K562 (cell line): ENCODE measurements around the gene TAF1D. TPM values are rescaled to one million over a fixed set of nuclear protein-coding genes. Genes with fewer than 3 reads are reported as not detected.

Source experiments
- CBFA2T2 ChIP-seq: fragments of 450-650 bp; conservative IDR thresholded peaks from 2 replicates; pipeline ENCODE4 v1.6.1; 2017; ENCODE audit warnings: mild to moderate bottlenecking
- CBFA2T3 ChIP-seq: fragments of 450-650 bp; IDR thresholded peaks from 2 replicates; pipeline ENCODE4 v1.6.1; 2017
- ETS2 ChIP-seq: IDR thresholded peaks from 2 replicates; pipeline ENCODE4 v1.6.1; 2016; ENCODE audit warnings: borderline replicate concordance, missing genetic modification characterization, mild to moderate bottlenecking, moderate library complexity, missing compliant biosample characterization; ENCODE audit not compliant: poor library complexity, severe bottlenecking
- GATA2 ChIP-seq: sonication (generic); formaldehyde crosslinking; IDR thresholded peaks from 2 replicates; pipeline ENCODE4 v1.4.0; 2020; ENCODE audit warnings: mild to moderate bottlenecking, missing genetic modification reagents
- MBD1 ChIP-seq: fragments of 250-450 bp; sonication (Bioruptor Pico); IDR thresholded peaks from 2 replicates; pipeline ENCODE4 v1.8.0; 2022; ENCODE audit warnings: inconsistent platforms
- MYBL2 ChIP-seq, 2 experiments: fragments of 450-650 bp in 1 of 2; sonication (generic) in 1 of 2; formaldehyde crosslinking in 1 of 2; IDR thresholded peaks; 2 replicates each; pipeline versions ENCODE4 v1.6.1 to v1.8.1; 2017 to 2022; ENCODE audit warnings: borderline replicate concordance in 1 of 2, inconsistent platforms in 1 of 2, low read depth in 1 of 2, mild to moderate bottlenecking in 1 of 2, missing genetic modification reagents in 1 of 2, moderate library complexity in 1 of 2
- NCOA4 ChIP-seq: fragments of 450-650 bp; IDR thresholded peaks from 2 replicates; pipeline ENCODE4 v1.6.1; 2018; ENCODE audit warnings: mild to moderate bottlenecking; ENCODE audit not compliant: partially characterized antibody
- NCOR1 ChIP-seq: fragments of 450-650 bp; IDR thresholded peaks from 2 replicates; pipeline ENCODE4 v1.6.1; 2016; ENCODE audit warnings: mild to moderate bottlenecking, moderate library complexity
- POLR3G ChIP-seq: IDR thresholded peaks from 2 replicates; pipeline ENCODE4 v1.6.1; 2011; ENCODE audit not compliant: insufficient read length, insufficient replicate concordance; ENCODE audit errors: extremely low read depth
- RCOR1 ChIP-seq, 2 experiments: IDR thresholded peaks; 2 replicates each; pipeline ENCODE4 v1.6.1; 2012; ENCODE audit warnings: low read depth in 2 of 2, low read length in 2 of 2, borderline replicate concordance in 1 of 2, improper control_type of control experiment in 1 of 2
- SRSF1 ChIP-seq: fragments of 200-400 bp; formaldehyde crosslinking; IDR thresholded peaks from 2 replicates; pipeline ENCODE4 v1.6.1; 2017; ENCODE audit warnings: mild to moderate bottlenecking, low read depth, low read length, moderate library complexity
- ZNF124 ChIP-seq: sonication (generic); formaldehyde crosslinking; IDR thresholded peaks from 2 replicates; pipeline ENCODE4 v1.8.1; 2022; ENCODE audit warnings: missing genetic modification reagents
- ZNF23 ChIP-seq: fragments of 250-450 bp; sonication (Bioruptor Pico); IDR thresholded peaks from 2 replicates; pipeline ENCODE4 v1.4.0; 2020; ENCODE audit warnings: mild to moderate bottlenecking
- ZNF263 ChIP-seq: sonication (generic); formaldehyde crosslinking; IDR thresholded peaks from 2 replicates; pipeline ENCODE4 v1.8.0; 2022; ENCODE audit warnings: mild to moderate bottlenecking, missing genetic modification reagents, borderline replicate concordance
- ZNF318 ChIP-seq, 2 experiments: fragments of 450-650 bp; IDR thresholded peaks; 2 replicates each; pipeline ENCODE4 v1.6.1; 2016; ENCODE audit warnings: mild to moderate bottlenecking in 2 of 2, borderline replicate concordance in 1 of 2, low read depth in 1 of 2, moderate library complexity in 1 of 2
- polyA plus RNA-seq, 8 experiments: library from polyadenylated mRNA; depleted of rRNA in 4 of 8; stranded (reverse) in 5 of 8; unstranded in 3 of 8; fragments of >200 nt; fragmentation: Nextera tagmentation in 2 of 8; fragmentation: Illumina TruSeq in 1 of 8; extraction: Ambion mirVana in 2 of 8; extraction: Trizol in 1 of 8; gene quantifications; 2 replicates each; pipeline versions ENCODE4 v1.2.1 to v1.2.3, GENCODE V29; 2011 to 2014; ENCODE audit warnings: inconsistent platforms in 1 of 8, missing spikeins in 1 of 8
- total RNA-seq, 7 experiments: library from RNA; depleted of rRNA in 6 of 7; stranded (reverse); fragments of >200 nt in 6 of 7; fragmentation: Illumina TruSeq in 2 of 7; extraction: Trizol in 2 of 7; gene quantifications; 2 replicates each; pipeline versions ENCODE4 v1.2.1 to v1.2.3, GENCODE V29; 2011 to 2021; ENCODE audit warnings: low replicate concordance in 1 of 7
- TF ChIP-seq, protein P1 (sequence below), 2 experiments: fragments of 250-450 bp in 1 of 2; fragments of 450-650 bp in 1 of 2; sonication (Bioruptor Pico) in 1 of 2; IDR thresholded peaks; 2 replicates each; pipeline versions ENCODE4 v1.6.1 to v1.8.0; 2016 to 2021; ENCODE audit warnings: mild to moderate bottlenecking in 2 of 2, moderate library complexity in 2 of 2, missing compliant biosample characterization in 1 of 2, missing genetic modification characterization in 1 of 2

Gene TAF1D
- total and polyA plus RNA-seq, 9 of the 15 experiments (the other 6 are each of a cell fraction or from before 2014, with no cell fraction given) = 122 to 347 (median 250) TPM

DNA sequence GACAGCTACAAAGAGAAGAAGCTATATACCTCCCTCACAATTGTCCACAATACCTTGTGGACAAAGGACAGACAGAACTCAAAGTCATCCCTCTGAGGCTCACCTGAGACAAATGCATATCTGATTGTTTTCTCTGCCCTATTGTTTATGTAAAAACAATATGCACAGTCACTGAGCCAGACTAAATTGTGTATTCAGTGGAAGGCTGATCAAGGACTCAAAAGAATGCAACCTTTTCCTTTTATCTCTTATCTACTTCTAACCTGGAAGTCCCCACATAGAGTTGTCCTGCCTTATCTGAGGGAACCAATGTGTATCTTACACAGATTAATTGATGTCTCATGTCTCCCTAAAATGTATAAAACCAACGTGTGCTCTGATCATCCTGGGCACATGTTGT lies 28.9 kb upstream of the TAF1D start (continued):
- peak; percentile 7; the same call in 1 of the 2 replicates for TF ChIP-seq NCOR1
- TF ChIP-seq NCOA4 = no peak
- TF ChIP-seq CBFA2T2 = peak; percentile 32; the same call in 1 of the 2 replicates
- TF ChIP-seq RCOR1 (IDR thresholded peaks at IDR 0.05; ENCODE audit: borderline replicate concordance in 1 of 2, low read depth in 2 of 2, low read length in 2 of 2) = 0 out of 4 replicates have a peak, but pooled peaks of 1 of the 2 experiments have one; percentile 49
- TF ChIP-seq ETS2 (tag) = no peak
- TF ChIP-seq GATA2 = no peak
- peak; percentile 56 for TF ChIP-seq CBFA2T3
- TF ChIP-seq SRSF1 = no peak
- TF ChIP-seq MBD1 (CRISPR knock-in tag) = no peak
- TF ChIP-seq ZNF263 (CRISPR knock-in tag) = no peak
- no peak for TF ChIP-seq ZNF124 (CRISPR knock-in tag)
- TF ChIP-seq, protein P1, sequence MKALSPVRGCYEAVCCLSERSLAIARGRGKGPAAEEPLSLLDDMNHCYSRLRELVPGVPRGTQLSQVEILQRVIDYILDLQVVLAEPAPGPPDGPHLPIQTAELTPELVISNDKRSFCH (CRISPR knock-in tag; IDR thresholded peaks at IDR 0.05) = no peak
- TF ChIP-seq, protein P1 (tag; IDR thresholded peaks at IDR 0.05) = no peak
- no peak for TF ChIP-seq POLR3G
- TF ChIP-seq ZNF318 (IDR thresholded peaks at IDR 0.05; ENCODE audit: borderline replicate concordance in 1 of 2, low read depth in 1 of 2) = no peak
- TF ChIP-seq ZNF23 (CRISPR knock-in tag) = no peak
- no peak for TF ChIP-seq MYBL2 (IDR thresholded peaks at IDR 0.05; ENCODE audit: low read depth)
- no peak for TF ChIP-seq MYBL2 (CRISPR knock-in tag; IDR thresholded peaks at IDR 0.05; ENCODE audit: borderline replicate concordance)
